Mucosa of stomach (tissue), 1 donor: ENCODE data around the gene SH3BP2.
A peak's percentile ranks its signal among the peaks of the same experiment; 100 is the strongest.

Source experiments
- H3K27me3 ChIP-seq: one replicate; pipeline ENCODE4 v1.7.0; 2013; ENCODE audit warnings: mild to moderate bottlenecking, low read length; ENCODE audit not compliant: control insufficient read depth, insufficient read depth
- H3K36me3 ChIP-seq: one replicate; pipeline ENCODE4 v1.7.0; 2013; ENCODE audit warnings: low read length; ENCODE audit not compliant: control insufficient read depth, insufficient read depth
- H3K4me1 ChIP-seq: one replicate; pipeline ENCODE4 v1.7.0; 2013; ENCODE audit warnings: mild to moderate bottlenecking, low read length; ENCODE audit not compliant: control insufficient read depth, insufficient read depth
- H3K4me3 ChIP-seq: one replicate; pipeline ENCODE4 v1.7.0; 2013; ENCODE audit warnings: low read length
- H3K9ac ChIP-seq: one replicate; pipeline ENCODE4 v1.7.0; 2013; ENCODE audit warnings: mild to moderate bottlenecking, low read length, moderate library complexity
- H3K9me3 ChIP-seq: one replicate; pipeline ENCODE4 v1.7.0; 2013; ENCODE audit warnings: mild to moderate bottlenecking, low read length, moderate library complexity; ENCODE audit not compliant: control insufficient read depth
- donor health status: Pancreatic carcinoma.

The SH3BP2 gene

GRCh38 chr4:2867758-2868491 is 75.0 kb downstream of the SH3BP2 start:
- H3K9ac ChIP-seq: peak overlapping the region; percentile 26

GRCh38 chr4:2868877-2869487 is 76.1 kb downstream of the SH3BP2 start:
- no peak overlapping the region for H3K9ac ChIP-seq
- no peaks in the 10 kb centered on the region for H3K36me3 ChIP-seq
- no peak overlapping the region for H3K4me3 ChIP-seq
- H3K27me3 ChIP-seq: no peaks in the 10 kb centered on the region
- H3K4me1 ChIP-seq: peaks cover 53% of the 10 kb centered on the region
- H3K9me3 ChIP-seq: no peaks in the 10 kb centered on the region

More at GRCh38 chr4:2867758-2868491, 75.0 kb downstream of the SH3BP2 start:
- Histone ChIP-seq H3K36me3 (no peaks in the 10 kb centered on the region), H3K9me3 (no peaks in the 10 kb centered on the region), H3K4me3 (no peak overlapping the region), H3K4me1 (peaks cover 44% of the 10 kb centered on the region), H3K27me3 (no peaks in the 10 kb centered on the region)

- no peak overlapping the region for H3K4me3 ChIP-seq
- H3K36me3 ChIP-seq: no peaks in the 10 kb centered on the region
- H3K27me3 ChIP-seq: no peaks in the 10 kb centered on the region
- no peaks in the 10 kb centered on the region for H3K9me3 ChIP-seq
- H3K9ac ChIP-seq: no peak overlapping the region
- peaks cover 56% of the 10 kb centered on the region for H3K4me1 ChIP-seq
Observed at GRCh38 chr4:2869659-2870058, 76.8 kb downstream of the SH3BP2 start.

- no peaks in the 10 kb centered on the region for H3K36me3 ChIP-seq
- no peak overlapping the region for H3K9ac ChIP-seq
- no peaks in the 10 kb centered on the region for H3K9me3 ChIP-seq
- H3K27me3 ChIP-seq: no peaks in the 10 kb centered on the region
- H3K4me1 ChIP-seq: peaks cover 56% of the 10 kb centered on the region
- no peak overlapping the region for H3K4me3 ChIP-seq
Observed at GRCh38 chr4:2870082-2870481, 77.2 kb downstream of the SH3BP2 start.

- peaks cover 51% of the 10 kb centered on the region for H3K4me1 ChIP-seq
Observed at GRCh38 chr4:2871466-2871865, 78.6 kb downstream of the SH3BP2 start.

GRCh38 chr4:2871911-2872310 is 79.0 kb downstream of the SH3BP2 start:
- no peak overlapping the region for H3K4me3 ChIP-seq
- H3K4me1 ChIP-seq: peaks cover 47% of the 10 kb centered on the region
- no peaks in the 10 kb centered on the region for H3K36me3 ChIP-seq
- H3K9me3 ChIP-seq: no peaks in the 10 kb centered on the region
- no peaks in the 10 kb centered on the region for H3K27me3 ChIP-seq
- H3K9ac ChIP-seq: no peak overlapping the region

More at GRCh38 chr4:2871466-2871865, 78.6 kb downstream of the SH3BP2 start:
- no peaks in the 10 kb centered on the region for H3K27me3 ChIP-seq
- H3K9me3 ChIP-seq: no peaks in the 10 kb centered on the region
- no peaks in the 10 kb centered on the region for H3K36me3 ChIP-seq
- H3K9ac ChIP-seq: no peak overlapping the region
- no peak overlapping the region for H3K4me3 ChIP-seq

GRCh38 chr4:2873329-2873728 is 80.4 kb downstream of the SH3BP2 start:
- H3K36me3 ChIP-seq: no peaks in the 10 kb centered on the region
- H3K27me3 ChIP-seq: no peaks in the 10 kb centered on the region
- peaks cover 32% of the 10 kb centered on the region for H3K4me1 ChIP-seq
- no peak overlapping the region for H3K4me3 ChIP-seq
- H3K9me3 ChIP-seq: no peaks in the 10 kb centered on the region
- peak overlapping the region; percentile 35 for H3K9ac ChIP-seq

GRCh38 chr4:2874861-2875260 is 82.0 kb downstream of the SH3BP2 start:
- Histone ChIP-seq H3K27me3 (no peaks in the 10 kb centered on the region), H3K9ac (no peak overlapping the region), H3K9me3 (no peaks in the 10 kb centered on the region), H3K36me3 (no peaks in the 10 kb centered on the region), H3K4me1 (peaks cover 19% of the 10 kb centered on the region), H3K4me3 (no peak overlapping the region)

- H3K9ac ChIP-seq: no peak overlapping the region
- peaks cover 19% of the 10 kb centered on the region for H3K4me1 ChIP-seq
- H3K36me3 ChIP-seq: no peaks in the 10 kb centered on the region
- no peaks in the 10 kb centered on the region for H3K27me3 ChIP-seq
- no peaks in the 10 kb centered on the region for H3K9me3 ChIP-seq
- H3K4me3 ChIP-seq: no peak overlapping the region
Observed at GRCh38 chr4:2875556-2875955, 82.7 kb downstream of the SH3BP2 start.

GRCh38 chr4:2878346-2878745 is 85.5 kb downstream of the SH3BP2 start:
- Histone ChIP-seq H3K9me3 (no peaks in the 10 kb centered on the region), H3K9ac (no peak overlapping the region), H3K4me1 (peaks cover 9% of the 10 kb centered on the region), H3K36me3 (no peaks in the 10 kb centered on the region), H3K4me3 (no peak overlapping the region), H3K27me3 (no peaks in the 10 kb centered on the region)

- no peaks in the 10 kb centered on the region for H3K36me3 ChIP-seq
- H3K4me1 ChIP-seq: peaks cover 2% of the 10 kb centered on the region
- H3K9ac ChIP-seq: no peak overlapping the region
- H3K9me3 ChIP-seq: no peaks in the 10 kb centered on the region
- H3K4me3 ChIP-seq: no peak overlapping the region
- H3K27me3 ChIP-seq: no peaks in the 10 kb centered on the region
Observed at GRCh38 chr4:2879026-2879425, 86.1 kb downstream of the SH3BP2 start.

GRCh38 chr4:2881431-2881830 is 88.5 kb downstream of the SH3BP2 start:
- H3K9me3 ChIP-seq: no peaks in the 10 kb centered on the region
- H3K9ac ChIP-seq: no peak overlapping the region
- no peak overlapping the region for H3K4me3 ChIP-seq
- no peaks in the 10 kb centered on the region for H3K4me1 ChIP-seq
- no peaks in the 10 kb centered on the region for H3K27me3 ChIP-seq
- peaks cover 9% of the 10 kb centered on the region for H3K36me3 ChIP-seq
